ENCODE data around the gene RGL4.

The RGL4 gene

GRCh38 chr22:23678133-23678532 is 12.7 kb upstream of the RGL4 start:
- no peak for DNase-seq

DNA sequence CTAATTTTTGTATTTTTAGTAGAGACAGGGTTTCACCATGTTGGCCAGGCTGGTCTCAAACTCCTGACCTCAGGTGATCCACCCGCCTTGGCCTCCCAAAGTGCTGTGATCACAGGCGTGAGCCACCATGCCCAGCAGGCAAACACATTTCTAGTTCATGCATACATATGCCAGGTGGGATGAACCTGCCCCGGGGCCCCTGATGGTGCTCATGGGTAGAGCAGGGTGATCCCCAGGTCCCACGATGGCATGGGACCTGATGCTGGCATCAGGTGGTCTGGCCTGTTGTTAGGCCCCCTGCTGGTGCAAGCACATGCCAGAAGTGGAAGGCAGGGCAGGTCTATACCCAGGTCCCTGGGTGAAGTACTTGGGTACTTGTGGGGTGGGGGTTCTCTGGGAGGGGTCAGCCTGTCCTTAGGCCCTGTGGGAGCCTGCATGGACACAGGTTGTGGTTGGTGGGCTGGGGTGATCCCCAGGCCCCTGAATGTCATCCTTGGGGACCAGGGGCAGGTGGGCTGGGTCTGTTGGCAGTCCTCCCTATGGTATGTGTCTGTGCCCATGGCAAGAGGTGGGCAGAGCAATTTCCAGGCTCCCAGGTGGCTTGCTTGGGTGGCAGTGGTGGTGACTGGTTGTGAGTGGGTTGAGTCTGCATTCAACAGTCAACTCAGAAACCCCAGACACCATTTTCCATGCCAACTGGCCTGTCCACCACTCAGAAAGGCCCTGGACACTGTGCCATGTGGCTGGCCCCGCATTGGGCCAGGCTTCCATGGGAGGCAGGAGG is 9.6 kb upstream of the RGL4 start:
- DNase-seq, result no peak

GRCh38 chr22:23682077-23682476 is 8.7 kb upstream of the RGL4 start:
- no peak for DNase-seq

DNA sequence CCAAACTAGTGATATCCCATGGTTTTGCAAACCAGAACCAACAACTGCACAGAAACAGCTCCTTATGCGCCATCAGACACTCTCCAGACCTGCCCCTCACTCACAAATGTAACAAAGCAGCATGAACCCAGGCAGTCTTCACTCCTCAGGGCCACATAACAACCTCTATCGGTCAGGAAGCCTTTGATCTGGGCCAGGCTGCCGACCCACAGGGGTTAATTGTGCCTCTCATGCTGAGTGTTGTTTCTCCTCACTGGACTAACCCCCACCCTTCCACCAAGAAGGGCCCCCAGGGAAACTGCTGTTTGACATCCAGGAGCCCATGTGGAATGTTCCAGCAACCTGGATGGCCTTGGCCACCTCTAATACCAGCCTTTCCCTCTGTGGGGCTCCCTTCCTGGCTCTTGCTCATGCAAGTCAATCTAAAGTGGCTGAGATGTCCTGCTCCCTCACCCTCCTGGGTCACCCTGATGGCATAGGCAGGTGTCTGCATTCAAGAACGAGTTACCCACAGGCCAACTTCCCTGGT is 7.9 kb upstream of the RGL4 start:
- DNase-seq, result no peak

DNA sequence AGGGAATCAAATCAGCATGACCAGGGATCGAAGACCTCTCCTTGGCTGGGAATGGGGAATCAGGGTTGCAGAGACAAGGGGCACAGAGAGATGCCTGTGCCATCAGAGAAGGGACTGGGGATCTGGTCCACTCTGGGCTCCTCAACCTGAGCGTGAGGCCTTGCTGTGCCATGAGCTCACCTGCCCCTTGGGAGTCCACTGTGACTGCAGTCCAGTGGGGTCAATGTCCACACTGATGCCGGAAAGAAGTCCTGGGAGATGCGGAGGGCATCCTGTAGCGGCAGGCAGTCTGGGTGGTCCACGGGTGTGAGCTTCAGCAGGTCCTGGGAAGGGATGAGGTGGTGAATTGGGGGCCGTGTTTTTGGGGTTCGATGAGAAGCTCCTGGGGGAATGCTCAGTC is 7.3 kb upstream of the RGL4 start:
- no peak for DNase-seq

DNA sequence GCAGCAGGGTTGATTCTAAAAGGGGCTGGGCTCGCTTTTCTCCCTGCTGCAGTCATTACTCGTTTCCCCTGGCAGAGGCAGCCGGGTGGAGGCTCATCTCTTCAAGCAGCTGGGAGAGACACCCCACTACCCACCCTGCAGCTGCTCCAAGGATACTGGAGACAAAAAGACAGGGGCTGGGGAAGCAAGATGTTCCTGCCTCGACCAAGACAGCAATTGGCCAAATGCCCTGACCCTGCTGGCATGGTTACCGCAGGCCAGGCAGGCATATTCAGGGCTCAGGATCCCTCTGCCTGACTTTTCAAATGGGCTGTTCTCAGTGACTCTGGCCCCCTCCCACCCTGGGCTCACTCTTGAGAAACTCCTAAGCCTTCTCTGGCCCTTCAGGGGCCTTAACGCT is 6.8 kb upstream of the RGL4 start:
- DNase-seq, result no peak

- no peak for DNase-seq
Measured at GRCh38 chr22:23684561-23685031, 6.2 kb upstream of the RGL4 start.

- DNase-seq, result no peak
Measured at GRCh38 chr22:23685205-23685784, 5.5 kb upstream of the RGL4 start.

DNA sequence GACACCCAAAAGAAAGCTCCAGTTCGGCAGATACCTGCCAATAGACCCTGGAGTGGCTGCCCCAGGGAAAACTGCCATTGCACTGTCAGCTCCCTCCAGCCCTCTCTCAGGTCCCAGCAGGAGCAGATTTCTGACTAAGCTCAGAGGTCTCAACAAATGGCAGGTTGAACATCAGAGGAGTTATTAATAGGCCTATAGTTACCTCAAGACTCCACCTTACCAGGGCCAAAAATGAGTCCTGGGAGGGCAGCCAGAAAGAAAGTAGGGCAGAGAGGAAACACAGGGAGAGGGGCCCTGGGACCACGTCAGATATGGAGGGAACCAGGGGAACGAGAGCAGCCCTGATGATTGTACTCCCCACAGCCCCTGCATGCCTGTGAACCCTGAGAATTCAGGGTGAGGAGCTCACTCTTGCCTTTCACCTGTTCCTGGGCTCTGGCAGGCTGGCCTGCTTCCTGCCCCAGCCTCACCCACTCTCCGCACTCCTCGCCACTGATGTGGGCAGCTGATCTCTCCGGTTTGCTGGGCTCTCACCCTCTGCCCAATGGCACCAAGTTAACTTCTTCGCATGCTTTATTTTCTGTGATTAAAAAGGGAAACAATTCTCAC is 4.3 kb upstream of the RGL4 start:
- no peak for DNase-seq

- no peak for DNase-seq
Measured at GRCh38 chr22:23688121-23688520, 2.7 kb upstream of the RGL4 start.

DNA sequence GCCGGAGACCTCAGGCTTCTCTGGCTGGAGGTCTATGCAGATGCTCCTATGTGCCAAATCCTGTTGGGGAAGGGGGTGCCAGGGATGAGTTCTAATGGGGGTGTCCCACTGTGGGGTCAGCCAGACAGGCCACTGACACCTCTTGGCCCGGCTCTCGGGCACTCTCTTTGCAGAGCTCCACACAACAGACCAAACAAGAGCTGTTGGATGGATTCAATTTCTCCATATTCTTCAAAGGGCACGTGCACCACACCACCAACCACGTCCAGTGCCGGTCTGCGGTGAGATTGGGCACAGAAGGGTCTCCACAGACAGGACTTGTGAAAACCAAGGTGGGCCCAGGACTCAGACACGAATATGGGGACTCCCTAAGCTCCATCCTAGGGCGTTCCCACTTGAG is 2.2 kb upstream of the RGL4 start:
- no peak for DNase-seq

- DNase-seq, result no peak
Measured at GRCh38 chr22:23689414-23689813, 1.4 kb upstream of the RGL4 start.

GRCh38 chr22:23691748-23692423 is 1.1 kb downstream of the RGL4 start:
- DNase-seq, result no peak

DNA sequence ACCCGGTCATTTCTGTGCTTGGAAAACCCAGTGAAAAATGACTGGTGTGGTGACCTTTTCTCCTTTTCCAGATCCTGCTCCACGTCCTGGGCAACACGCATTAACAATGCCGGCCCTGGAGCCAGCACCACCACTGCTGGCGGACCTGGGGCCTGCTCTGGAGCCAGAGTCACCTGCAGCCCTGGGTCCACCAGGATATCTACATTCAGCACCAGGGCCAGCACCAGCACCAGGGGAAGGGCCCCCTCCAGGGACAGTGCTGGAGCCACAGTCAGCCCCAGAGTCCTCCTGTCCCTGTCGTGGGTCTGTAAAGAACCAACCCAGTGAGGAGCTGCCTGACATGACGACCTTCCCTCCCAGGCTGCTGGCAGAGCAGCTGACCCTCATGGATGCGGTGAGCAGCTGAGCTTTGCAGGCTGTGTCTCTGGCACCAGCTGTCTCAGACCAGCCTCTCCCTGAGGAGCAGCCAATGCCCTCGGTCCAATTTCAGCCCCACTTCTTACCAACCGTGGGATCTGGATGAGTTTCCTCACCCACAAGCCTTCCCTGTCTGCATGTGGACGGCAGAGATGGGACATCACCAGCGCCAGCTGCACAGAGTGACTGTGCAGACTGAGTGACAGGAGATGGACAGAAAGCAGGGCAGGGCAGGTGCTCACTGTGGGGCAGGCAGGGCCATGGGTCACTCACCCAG is 1.9 kb downstream of the RGL4 start:
- DNase-seq, result no peak

DNA sequence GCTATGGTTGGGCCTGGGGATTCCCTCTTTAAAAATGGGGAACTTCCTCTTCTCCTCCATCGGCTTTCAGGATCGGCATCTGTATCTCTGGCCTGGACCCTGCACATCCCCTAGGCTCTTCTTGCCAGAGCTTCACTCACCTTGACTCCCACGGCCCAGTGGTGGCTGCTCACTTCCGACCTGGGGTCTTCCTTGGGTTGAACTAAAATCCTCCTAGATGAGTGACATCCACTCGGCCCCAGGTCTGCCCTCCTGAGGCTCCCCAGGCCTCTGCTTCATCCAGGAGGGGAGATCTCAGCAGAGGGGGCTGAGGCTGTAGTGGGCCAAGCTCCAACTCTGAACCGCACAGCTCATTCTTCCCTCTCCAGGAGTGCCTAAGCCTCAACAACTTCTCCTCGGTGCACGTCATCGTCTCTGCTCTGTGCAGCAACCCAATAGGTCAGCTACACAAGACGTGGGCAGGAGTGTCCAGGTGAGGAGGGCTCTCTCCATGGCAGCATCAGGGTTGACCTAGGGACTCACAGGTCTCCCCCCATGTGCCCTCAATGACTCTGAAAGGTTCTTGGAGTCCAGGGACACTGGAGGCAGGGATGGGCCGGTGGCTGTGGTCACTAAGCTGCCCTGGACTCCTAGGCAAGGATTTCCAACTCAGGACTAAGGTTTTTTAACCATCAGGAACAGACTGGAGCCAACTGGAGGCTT is 3.3 kb downstream of the RGL4 start:
- DNase-seq, result no peak

- DNase-seq, result no peak
Measured at GRCh38 chr22:23695141-23695540, 4.3 kb downstream of the RGL4 start.

DNA sequence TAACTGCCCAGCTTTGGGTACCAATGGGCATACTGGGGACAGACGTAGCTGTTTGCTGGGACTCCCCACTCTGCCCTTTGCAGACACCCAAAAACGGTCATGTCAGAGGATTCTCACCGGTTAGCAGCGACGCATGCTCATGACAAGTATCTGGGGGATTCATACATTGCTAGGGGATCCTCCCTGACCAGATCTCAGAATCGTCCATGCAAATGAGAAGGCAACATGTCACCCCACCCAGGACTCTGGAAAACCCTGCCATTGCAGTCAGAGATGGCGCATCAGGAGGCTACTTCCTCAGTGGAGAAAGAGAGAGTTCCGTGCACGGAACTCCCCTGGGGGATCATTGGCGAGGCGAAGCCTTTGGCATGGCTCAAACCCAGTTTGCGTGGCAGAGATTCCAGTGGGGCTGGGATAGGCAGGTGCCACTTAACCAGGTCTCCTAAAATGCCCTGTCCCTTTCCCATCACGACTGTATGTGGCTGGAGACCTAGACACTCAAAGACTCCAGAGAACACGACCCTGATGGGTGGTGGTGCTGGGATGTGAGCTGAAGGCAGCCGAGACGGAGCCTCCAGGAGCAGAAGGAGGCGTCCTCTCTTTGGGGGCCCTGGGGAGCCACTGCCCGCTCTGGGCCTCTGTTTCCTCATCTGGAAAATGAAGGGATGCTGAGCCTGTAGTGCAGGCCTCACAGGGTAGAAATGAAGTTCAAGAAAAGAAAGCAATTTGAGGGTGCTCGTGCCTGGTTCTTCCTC is 4.9 kb downstream of the RGL4 start:
- no peak for DNase-seq

DNA sequence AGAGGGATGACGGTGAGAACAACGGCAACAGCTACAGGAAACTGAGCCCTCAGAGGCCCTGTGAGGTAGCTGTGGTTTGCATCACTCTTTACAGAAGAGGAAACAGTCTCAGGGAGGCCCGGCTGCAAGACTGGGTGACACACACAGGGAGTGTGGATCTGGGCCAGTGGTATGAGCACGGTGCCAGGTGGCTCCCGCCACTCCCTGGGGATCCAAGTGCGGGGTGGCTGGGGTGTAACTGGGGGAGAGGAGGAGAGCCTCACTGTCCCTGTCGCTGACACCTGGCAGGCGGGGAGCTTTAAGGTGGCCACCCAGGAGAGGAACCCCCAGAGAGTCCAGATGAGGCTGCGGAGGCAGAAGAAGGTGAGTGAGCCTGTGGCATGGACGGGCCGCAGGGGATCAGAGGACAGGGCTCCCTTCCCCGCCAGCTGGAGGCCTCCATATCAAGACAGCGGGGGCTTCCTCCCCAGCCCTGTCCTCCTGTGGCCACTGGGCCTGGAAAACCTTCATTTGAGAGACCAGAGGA is 5.6 kb downstream of the RGL4 start:
- DNase-seq, result no peak

GRCh38 chr22:23697031-23697970 is 6.5 kb downstream of the RGL4 start:
- no peak for DNase-seq
